Subcutaneous abdominal adipose tissue (tissue), 5 donors: ENCODE measurements around the gene TMEM187.
A peak's percentile ranks its signal among the peaks of the same experiment; 100 is the strongest.

Experiments
- H3K27ac ChIP-seq: one replicate; pipeline ENCODE4 v1.7.0; 2013; ENCODE audit warnings: low read depth, mild to moderate bottlenecking, inconsistent platforms, low read length, moderate library complexity
- H3K27me3 ChIP-seq, 5 donors: one replicate each; pipeline ENCODE4 v1.7.0; 2013; ENCODE audit warnings: low read length in 5 of 5, inconsistent platforms in 1 of 5; ENCODE audit not compliant: control insufficient read depth in 5 of 5, insufficient read depth in 4 of 5
- H3K36me3 ChIP-seq, 5 donors: one replicate each; pipeline ENCODE4 v1.7.0; 2013; ENCODE audit warnings: low read length in 5 of 5; ENCODE audit not compliant: control insufficient read depth in 5 of 5, insufficient read depth in 5 of 5
- H3K4me1 ChIP-seq, 5 donors: one replicate each; pipeline ENCODE4 v1.7.0; 2013; ENCODE audit warnings: low read length in 5 of 5, mild to moderate bottlenecking in 3 of 5, moderate library complexity in 1 of 5; ENCODE audit not compliant: control insufficient read depth in 5 of 5, insufficient read depth in 5 of 5
- H3K4me3 ChIP-seq, 5 donors: one replicate each; pipeline ENCODE4 v1.7.0; 2013; ENCODE audit warnings: low read length in 5 of 5, low read depth in 1 of 5
- H3K9ac ChIP-seq, 5 donors: one replicate each; pipeline ENCODE4 v1.7.0; 2013; ENCODE audit warnings: low read length in 5 of 5, mild to moderate bottlenecking in 4 of 5, moderate library complexity in 3 of 5
- H3K9me3 ChIP-seq, 5 donors: one replicate each; pipeline ENCODE4 v1.7.0; 2013; ENCODE audit warnings: low read length in 5 of 5; ENCODE audit not compliant: control insufficient read depth in 5 of 5
- donor health status: healthy.
- donor health status: healthy.
- donor health status: healthy.
- donor health status: healthy.
- donor health status: healthy.

The TMEM187 gene

GRCh38 chrX:153945956-153946943 is 26.3 kb upstream of the TMEM187 start:
- Histone ChIP-seq H3K27ac (no peak overlapping the region), H3K4me1 (peaks cover 0 to 50% (median 31%) of the 10 kb centered on the region in 5 donors), H3K9ac (no peak overlapping the region), H3K27me3 (peaks cover 3 to 13% (median 7%) of the 10 kb centered on the region in 5 donors), H3K4me3 (no peak overlapping the region), H3K36me3 (peaks cover 0 to 30% (median 22%) of the 10 kb centered on the region in 5 donors), H3K9me3 (no peaks in the 10 kb centered on the region)

GRCh38 chrX:153947009-153947769 is 25.4 kb upstream of the TMEM187 start:
- Histone ChIP-seq H3K27ac (no peak overlapping the region), H3K27me3 (peaks cover 3 to 13% (median 7%) of the 10 kb centered on the region in 5 donors)

GRCh38 chrX:153948002-153948466 is 24.5 kb upstream of the TMEM187 start:
- Histone ChIP-seq H3K27ac (no peak overlapping the region), H3K36me3 (peaks cover 0 to 48% (median 37%) of the 10 kb centered on the region in 5 donors), H3K9ac (no peak overlapping the region), H3K27me3 (peaks cover 3 to 14% (median 7%) of the 10 kb centered on the region in 5 donors), H3K4me1 (peaks cover 0 to 47% (median 27%) of the 10 kb centered on the region in 5 donors), H3K9me3 (no peaks in the 10 kb centered on the region), H3K4me3 (no peak overlapping the region)

More at GRCh38 chrX:153947009-153947769, 25.4 kb upstream of the TMEM187 start:
- Histone ChIP-seq H3K4me3 (no peak overlapping the region), H3K36me3 (peaks cover 0 to 40% (median 31%) of the 10 kb centered on the region in 5 donors), H3K9me3 (no peaks in the 10 kb centered on the region), H3K9ac (peak overlapping the region in 1 of 5 donors; percentile 17), H3K4me1 (peaks cover 0 to 50% (median 30%) of the 10 kb centered on the region in 5 donors)

- Histone ChIP-seq H3K9me3 (no peaks in the 10 kb centered on the region), H3K27me3 (peaks cover 0 to 13% (median 3%) of the 10 kb centered on the region in 5 donors), H3K4me3 (no peak overlapping the region), H3K27ac (no peak overlapping the region), H3K36me3 (peaks cover 0 to 57% (median 47%) of the 10 kb centered on the region in 5 donors), H3K9ac (no peak overlapping the region), H3K4me1 (peaks cover 0 to 36% (median 22%) of the 10 kb centered on the region in 5 donors)
These were observed 23.4 kb upstream of the TMEM187 start for GRCh38 chrX:153948847-153949805.

GRCh38 chrX:153950127-153950526 is 22.4 kb upstream of the TMEM187 start:
- Histone ChIP-seq H3K27ac (no peak overlapping the region), H3K4me1 (peaks cover 0 to 29% (median 15%) of the 10 kb centered on the region in 5 donors)

GRCh38 chrX:153951683-153952372 is 20.7 kb upstream of the TMEM187 start:
- H3K4me3 ChIP-seq = no peak overlapping the region
- no peaks in the 10 kb centered on the region for H3K9me3 ChIP-seq
- peaks cover 0 to 84% (median 74%) of the 10 kb centered on the region in 5 donors for H3K36me3 ChIP-seq
- H3K9ac ChIP-seq = no peak overlapping the region
- peaks cover 0 to 29% (median 15%) of the 10 kb centered on the region in 5 donors for H3K4me1 ChIP-seq
- peaks cover 0 to 11% (median 0%) of the 10 kb centered on the region in 5 donors for H3K27me3 ChIP-seq
- H3K27ac ChIP-seq = no peak overlapping the region

More at GRCh38 chrX:153950127-153950526, 22.4 kb upstream of the TMEM187 start:
- peaks cover 0 to 8% (median 3%) of the 10 kb centered on the region in 5 donors for H3K27me3 ChIP-seq
- H3K36me3 ChIP-seq = peaks cover 0 to 67% (median 57%) of the 10 kb centered on the region in 5 donors
- H3K4me3 ChIP-seq = no peak overlapping the region
- no peak overlapping the region for H3K9ac ChIP-seq
- no peaks in the 10 kb centered on the region for H3K9me3 ChIP-seq

GRCh38 chrX:153952373-153953026 is 20.1 kb upstream of the TMEM187 start:
- no peaks in the 10 kb centered on the region for H3K9me3 ChIP-seq
- H3K4me3 ChIP-seq = no peak overlapping the region
- no peak overlapping the region for H3K9ac ChIP-seq
- peaks cover 0 to 24% (median 11%) of the 10 kb centered on the region in 5 donors for H3K4me1 ChIP-seq
- H3K36me3 ChIP-seq = peaks cover 0 to 90% (median 81%) of the 10 kb centered on the region in 5 donors
- H3K27me3 ChIP-seq = peaks cover 0 to 11% (median 0%) of the 10 kb centered on the region in 5 donors
- H3K27ac ChIP-seq = no peak overlapping the region

- Histone ChIP-seq H3K9me3 (no peaks in the 10 kb centered on the region), H3K9ac (no peak overlapping the region), H3K4me3 (no peak overlapping the region), H3K36me3 (peaks cover 0 to 94% (median 89%) of the 10 kb centered on the region in 5 donors), H3K27ac (no peak overlapping the region), H3K27me3 (peaks cover 0 to 11% (median 2%) of the 10 kb centered on the region in 5 donors), H3K4me1 (peaks cover 0 to 15% (median 6%) of the 10 kb centered on the region in 5 donors)
These were observed 19.2 kb upstream of the TMEM187 start for GRCh38 chrX:153953342-153953830.
